ENCODE data around the gene MCM3.

GRCh38 chr6:52286798-52287432 is 2.4 kb upstream of the MCM3 start:
- TF ChIP-seq POLR2A (IDR thresholded peaks at IDR 0.05): no peak
- TF ChIP-seq CTCF (IDR thresholded peaks at IDR 0.05): peak; percentile 31 to 69 (median 66)
